ENCODE measurements around the gene FRMPD3.

The FRMPD3 gene

DNA sequence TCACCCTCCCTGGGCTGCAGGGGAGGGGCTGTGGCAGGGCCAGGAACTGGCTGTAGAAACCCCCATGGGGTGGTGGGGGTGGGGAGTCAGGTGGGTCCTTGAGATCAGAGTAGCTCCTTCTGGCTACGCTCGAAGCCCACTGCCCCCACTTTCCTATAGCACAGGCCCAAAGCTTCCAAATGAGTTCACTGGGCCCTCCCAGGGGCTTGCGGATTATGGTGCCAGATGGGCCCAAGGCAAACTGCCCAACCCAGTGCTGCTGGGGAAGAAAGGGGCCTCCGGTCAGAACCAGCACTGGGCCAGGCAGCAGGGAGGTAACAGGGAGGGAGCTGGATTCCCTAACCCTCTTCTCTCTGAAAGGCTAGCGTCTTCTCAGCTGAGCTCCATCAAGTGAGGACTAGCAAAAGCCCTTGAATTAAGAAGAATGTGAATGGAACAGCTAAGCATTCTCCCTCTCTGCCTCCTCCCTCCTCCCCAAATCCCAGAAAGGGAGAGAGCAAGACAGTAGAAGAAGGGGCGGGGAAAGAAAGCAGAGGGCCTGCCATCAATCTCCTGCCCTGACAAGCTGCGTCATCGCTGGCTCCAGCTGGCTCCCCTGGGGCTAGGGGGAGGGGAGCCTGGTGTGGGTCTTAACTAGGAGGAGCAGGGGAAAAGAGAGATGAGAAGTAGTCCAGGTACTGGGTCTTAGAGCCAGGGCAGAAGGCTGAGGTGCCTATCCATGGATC is 34.7 kb downstream of the FRMPD3 start:
- TF ChIP-seq POLR2AphosphoS5 (IDR thresholded peaks at IDR 0.05; ENCODE audit: low read depth, low read length), result no peak
- no peak for TF ChIP-seq TAF1 (IDR thresholded peaks at IDR 0.05; ENCODE audit: borderline replicate concordance, insufficient read depth, low read length)
- TF ChIP-seq SIN3A (IDR thresholded peaks at IDR 0.05; ENCODE audit: borderline replicate concordance, insufficient read depth, low read length), result no peak
- TF ChIP-seq, protein P1, sequence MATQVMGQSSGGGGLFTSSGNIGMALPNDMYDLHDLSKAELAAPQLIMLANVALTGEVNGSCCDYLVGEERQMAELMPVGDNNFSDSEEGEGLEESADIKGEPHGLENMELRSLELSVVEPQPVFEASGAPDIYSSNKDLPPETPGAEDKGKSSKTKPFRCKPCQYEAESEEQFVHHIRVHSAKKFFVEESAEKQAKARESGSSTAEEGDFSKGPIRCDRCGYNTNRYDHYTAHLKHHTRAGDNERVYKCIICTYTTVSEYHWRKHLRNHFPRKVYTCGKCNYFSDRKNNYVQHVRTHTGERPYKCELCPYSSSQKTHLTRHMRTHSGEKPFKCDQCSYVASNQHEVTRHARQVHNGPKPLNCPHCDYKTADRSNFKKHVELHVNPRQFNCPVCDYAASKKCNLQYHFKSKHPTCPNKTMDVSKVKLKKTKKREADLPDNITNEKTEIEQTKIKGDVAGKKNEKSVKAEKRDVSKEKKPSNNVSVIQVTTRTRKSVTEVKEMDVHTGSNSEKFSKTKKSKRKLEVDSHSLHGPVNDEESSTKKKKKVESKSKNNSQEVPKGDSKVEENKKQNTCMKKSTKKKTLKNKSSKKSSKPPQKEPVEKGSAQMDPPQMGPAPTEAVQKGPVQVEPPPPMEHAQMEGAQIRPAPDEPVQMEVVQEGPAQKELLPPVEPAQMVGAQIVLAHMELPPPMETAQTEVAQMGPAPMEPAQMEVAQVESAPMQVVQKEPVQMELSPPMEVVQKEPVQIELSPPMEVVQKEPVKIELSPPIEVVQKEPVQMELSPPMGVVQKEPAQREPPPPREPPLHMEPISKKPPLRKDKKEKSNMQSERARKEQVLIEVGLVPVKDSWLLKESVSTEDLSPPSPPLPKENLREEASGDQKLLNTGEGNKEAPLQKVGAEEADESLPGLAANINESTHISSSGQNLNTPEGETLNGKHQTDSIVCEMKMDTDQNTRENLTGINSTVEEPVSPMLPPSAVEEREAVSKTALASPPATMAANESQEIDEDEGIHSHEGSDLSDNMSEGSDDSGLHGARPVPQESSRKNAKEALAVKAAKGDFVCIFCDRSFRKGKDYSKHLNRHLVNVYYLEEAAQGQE (IDR thresholded peaks at IDR 0.05; ENCODE audit: insufficient read depth in 1 of 2, low read depth in 2 of 2, low read length in 2 of 2), result no peak
- no peak for TF ChIP-seq FOXP2 (optimal IDR thresholded peaks at IDR 0.05; ENCODE audit: borderline replicate concordance, extremely low read depth, extremely low read length, insufficient read depth)

DNA sequence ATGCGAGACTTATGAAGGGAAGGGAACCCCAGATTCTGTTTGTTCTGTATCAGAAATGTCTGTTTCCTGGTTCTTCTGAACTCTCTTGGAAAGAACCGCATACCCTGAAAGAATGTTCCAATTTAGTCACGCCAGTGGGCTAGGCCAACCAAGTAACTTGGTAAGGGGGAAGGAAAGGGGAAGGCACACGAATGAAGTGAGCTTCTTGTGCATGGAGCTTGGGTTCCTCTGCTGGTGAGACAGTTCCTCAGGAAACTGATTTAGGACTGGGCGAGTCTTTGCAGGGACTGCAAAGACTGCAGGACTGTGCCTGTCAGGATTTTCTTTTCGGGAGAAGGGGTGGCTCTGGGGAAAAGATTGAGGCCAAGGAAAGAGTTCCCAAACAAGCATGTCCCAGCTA is 35.6 kb downstream of the FRMPD3 start:
- no peak for TF ChIP-seq POLR2AphosphoS5 (IDR thresholded peaks at IDR 0.05; ENCODE audit: low read depth, low read length)
- TF ChIP-seq FOXP2 (optimal IDR thresholded peaks at IDR 0.05; ENCODE audit: borderline replicate concordance, extremely low read depth, extremely low read length, insufficient read depth), result no peak
- no peak for TF ChIP-seq SIN3A (IDR thresholded peaks at IDR 0.05; ENCODE audit: borderline replicate concordance, insufficient read depth, low read length)
- no peak for TF ChIP-seq TAF1 (IDR thresholded peaks at IDR 0.05; ENCODE audit: borderline replicate concordance, insufficient read depth, low read length)
- TF ChIP-seq, protein P1 (IDR thresholded peaks at IDR 0.05; ENCODE audit: insufficient read depth in 1 of 2, low read depth in 2 of 2, low read length in 2 of 2), result no peak

DNA sequence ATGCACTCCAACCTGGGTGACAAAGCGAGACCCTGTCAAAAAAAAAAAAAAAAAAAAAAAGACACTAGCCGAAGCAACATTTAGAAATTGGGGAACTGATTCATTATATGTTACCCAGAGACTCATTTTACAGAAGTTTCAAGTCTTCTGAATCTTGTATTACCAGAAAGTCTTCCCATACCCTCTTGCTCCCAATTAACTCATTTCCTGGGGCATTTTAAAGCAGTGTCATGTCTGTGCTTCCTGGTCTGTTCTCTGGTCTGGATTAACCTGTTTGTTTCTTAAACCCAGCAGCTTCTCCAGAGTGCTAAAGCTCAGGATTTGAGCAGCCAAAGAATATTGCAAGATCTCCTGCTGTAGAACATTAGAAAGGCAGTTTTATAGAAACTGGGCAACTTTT is 43.7 kb downstream of the FRMPD3 start:
- TF ChIP-seq FOXP2 (optimal IDR thresholded peaks at IDR 0.05; ENCODE audit: borderline replicate concordance, extremely low read depth, extremely low read length, insufficient read depth), result no peak
- TF ChIP-seq POLR2AphosphoS5 (IDR thresholded peaks at IDR 0.05; ENCODE audit: low read depth, low read length), result no peak
- no peak for TF ChIP-seq SIN3A (IDR thresholded peaks at IDR 0.05; ENCODE audit: borderline replicate concordance, insufficient read depth, low read length)
- no peak for TF ChIP-seq TAF1 (IDR thresholded peaks at IDR 0.05; ENCODE audit: borderline replicate concordance, insufficient read depth, low read length)
- TF ChIP-seq, protein P1 (IDR thresholded peaks at IDR 0.05; ENCODE audit: insufficient read depth in 1 of 2, low read depth in 2 of 2, low read length in 2 of 2), result no peak

DNA sequence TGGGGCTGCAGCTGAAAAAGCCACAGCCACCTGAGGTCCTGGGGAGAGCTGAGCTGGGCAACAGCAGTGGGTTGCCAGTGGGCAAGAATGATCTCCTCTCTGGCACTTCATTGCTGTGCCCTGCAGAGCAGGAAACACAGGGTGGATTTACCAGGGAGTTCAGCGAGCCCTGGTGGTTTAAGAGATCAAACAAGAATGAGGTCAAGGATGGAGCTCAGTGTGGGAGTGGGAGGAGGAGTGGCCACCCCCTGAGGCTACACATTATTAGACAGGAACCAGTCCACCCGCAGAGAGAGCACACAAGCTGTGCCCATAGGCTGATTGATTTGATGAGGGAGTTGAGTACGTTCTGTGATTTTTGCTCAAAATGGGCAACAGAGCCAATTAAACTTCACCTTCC is 47.3 kb downstream of the FRMPD3 start:
- TF ChIP-seq POLR2AphosphoS5 (IDR thresholded peaks at IDR 0.05; ENCODE audit: low read depth, low read length) (no peak), FOXP2 (optimal IDR thresholded peaks at IDR 0.05; ENCODE audit: borderline replicate concordance, extremely low read depth, extremely low read length, insufficient read depth) (no peak)
- TF ChIP-seq, protein P1 (IDR thresholded peaks at IDR 0.05; ENCODE audit: insufficient read depth in 1 of 2, low read depth in 2 of 2, low read length in 2 of 2), result no peak
